Daoy (cell line): ENCODE data around the gene TMEM60. TPM values are rescaled to one million over a fixed set of nuclear protein-coding genes. Genes with fewer than 3 reads are reported as not detected.
"Not testable (repeated sequence)": the region's sequence is repeated elsewhere in the genome, so short reads cannot be mapped to it uniquely, and the experiment has no call there.

Experiments
- DNase-seq: peaks from one replicate; pipeline ENCODE4 v3.0.0-alpha.2; 2015; ENCODE audit warnings: low read depth
- total RNA-seq: library from RNA; depleted of rRNA; stranded (reverse); fragments of >200 nt; shearing (Covaris generic); gene quantifications from 2 replicates; pipeline ENCODE4 v1.2.3, GENCODE V29; 2014

The TMEM60 gene
- total RNA-seq, 1 experiment from 2014 or later: 13.3 TPM

DNA sequence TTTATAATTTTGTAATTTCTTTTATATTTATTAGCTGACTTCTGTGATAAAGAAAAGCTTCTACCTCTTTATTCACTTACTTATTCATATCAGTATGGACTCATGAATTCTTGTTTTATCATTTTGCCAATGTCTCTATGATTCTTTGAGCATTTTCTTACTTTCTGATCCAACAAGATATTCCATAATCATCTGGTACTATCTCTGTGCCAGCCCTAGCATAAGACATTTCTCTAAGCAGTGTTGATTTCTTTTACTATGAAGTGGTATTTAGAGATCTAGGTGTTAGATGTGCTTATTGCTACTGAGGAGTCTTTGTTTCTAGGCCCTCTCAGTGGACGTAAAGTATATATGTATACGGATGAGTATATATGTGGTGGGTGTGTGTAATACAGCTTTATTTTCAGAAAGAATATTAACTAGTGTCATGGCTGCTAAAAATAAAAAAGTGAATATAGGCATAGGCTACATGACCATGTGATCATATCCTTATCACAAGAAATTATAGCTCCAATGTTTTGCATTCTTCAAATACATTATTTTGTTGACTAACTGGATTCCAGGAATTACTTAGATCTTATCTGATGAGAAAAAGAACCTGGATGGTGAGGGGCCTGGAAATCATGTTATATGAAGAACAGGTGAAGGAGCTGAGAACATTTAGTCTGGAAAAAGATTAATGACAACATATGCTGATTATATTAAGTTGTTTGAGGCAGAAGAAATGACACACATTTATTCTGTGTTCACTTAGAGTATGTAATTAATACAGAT lies 13.5 kb upstream of the TMEM60 start:
- no peak for DNase-seq

GRCh38 chr7:77808517-77808916 lies 10.3 kb upstream of the TMEM60 start:
- DNase-seq: no peak

DNA sequence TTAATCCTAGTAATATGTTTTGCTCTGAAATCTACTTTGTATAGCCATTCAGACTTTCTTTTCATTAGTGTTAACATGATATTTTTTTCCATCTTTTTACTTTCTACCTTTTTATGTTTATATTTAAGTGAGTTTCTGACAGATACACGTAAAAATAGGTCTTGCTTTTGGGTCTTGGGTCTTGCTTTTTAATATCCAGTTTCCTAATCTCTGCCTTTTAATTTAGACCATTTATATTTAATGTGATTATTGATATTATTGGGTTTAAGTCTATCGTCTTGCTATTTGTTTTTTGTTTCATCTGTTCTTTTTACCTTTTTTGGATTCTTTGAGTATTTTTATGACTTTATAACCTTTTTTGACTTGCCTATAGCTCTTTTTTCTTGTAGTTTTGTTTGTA lies 8.2 kb upstream of the TMEM60 start:
- no peak for DNase-seq

- DNase-seq: no peak
Observed at GRCh38 chr7:77802557-77803405, 4.5 kb upstream of the TMEM60 start.

DNA sequence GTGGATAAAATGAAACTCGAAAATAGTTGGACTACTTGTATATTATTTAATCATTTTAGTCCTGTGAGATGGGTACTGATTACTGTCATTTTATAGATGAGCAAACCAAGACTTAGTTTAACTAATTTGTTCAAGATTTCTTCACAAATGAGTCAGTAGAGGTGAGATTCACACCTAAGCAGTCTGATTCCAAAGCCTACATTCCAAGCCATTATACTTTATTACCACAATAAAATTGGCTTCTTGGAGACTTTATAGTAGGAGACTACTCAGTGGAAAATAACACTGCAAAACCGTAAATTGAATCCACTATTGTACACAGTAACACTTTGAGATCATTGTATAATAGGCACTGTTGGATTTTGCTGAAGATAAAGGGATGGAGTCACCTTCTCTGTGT lies 2.5 kb upstream of the TMEM60 start:
- DNase-seq: no peak

- DNase-seq: peak; percentile 6
Observed at GRCh38 chr7:77800158-77800557, 1.9 kb upstream of the TMEM60 start.

DNA sequence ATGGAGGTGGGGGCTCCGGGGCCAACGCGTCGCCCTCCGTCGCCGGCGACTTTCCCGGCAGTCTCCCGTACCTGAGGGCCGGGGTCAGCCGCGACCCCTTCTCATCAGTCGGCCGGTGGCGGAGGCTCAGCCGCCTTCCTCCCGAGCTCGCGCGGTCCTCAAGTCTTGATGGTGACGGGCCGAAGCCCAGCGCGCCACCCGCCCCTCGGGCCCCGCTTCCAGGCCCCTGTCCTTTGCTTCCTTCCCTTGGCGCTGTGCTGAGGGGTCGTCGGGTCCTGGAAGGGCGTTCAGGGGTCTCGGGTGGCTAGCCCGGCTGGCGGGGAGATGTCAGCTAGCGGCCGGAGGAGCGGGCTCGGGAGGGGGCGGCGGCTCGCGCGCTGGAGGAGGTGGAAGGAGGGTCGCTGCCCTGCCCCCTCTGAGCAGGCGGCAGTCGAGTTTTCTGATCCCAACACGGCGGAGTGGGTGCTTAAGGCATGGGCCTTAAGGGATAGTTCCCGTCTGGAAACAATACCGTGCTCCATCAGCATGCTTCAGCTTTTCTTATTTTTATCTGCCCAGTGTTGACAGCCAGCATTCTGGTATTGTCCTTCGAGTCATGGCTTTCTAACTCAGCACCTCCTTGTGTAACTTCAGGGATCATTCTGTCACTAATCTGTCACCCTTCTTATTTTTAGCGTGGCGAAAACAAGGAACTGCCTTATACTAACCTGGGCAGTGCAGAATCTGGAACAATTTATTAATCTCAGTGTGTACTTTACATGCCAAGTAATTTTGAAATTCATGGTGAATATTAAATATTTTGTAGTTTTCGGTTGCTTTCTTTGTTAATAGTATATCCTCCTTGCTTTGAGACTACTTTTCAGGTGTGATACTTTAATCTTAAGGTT lies 1.1 kb upstream of the TMEM60 start:
- DNase-seq: peak; percentile 29

- DNase-seq: no peak
Observed at GRCh38 chr7:77797734-77798393, 370 bp downstream of the TMEM60 start.

DNA sequence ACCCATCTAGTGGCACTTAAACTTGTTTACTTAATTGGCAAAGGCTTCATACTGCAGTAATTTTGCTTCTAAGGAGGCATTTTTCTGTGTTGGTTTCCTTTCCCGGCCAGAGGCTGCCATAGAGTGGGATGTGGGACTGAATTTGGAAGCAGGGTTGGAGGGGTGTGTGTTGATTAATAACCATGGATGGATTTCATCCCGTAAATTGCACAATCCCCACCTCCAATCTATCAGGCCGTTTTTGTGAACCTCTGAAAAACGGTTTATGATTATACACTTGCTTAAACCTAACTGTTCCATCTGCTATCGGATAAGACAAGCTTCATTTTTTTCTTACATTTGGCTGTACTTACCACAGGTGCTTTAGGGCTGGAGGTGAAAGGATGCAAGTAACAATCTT lies 1.3 kb downstream of the TMEM60 start:
- DNase-seq: no peak

- no peak for DNase-seq
Observed at GRCh38 chr7:77796109-77796508, 2.1 kb downstream of the TMEM60 start.

DNA sequence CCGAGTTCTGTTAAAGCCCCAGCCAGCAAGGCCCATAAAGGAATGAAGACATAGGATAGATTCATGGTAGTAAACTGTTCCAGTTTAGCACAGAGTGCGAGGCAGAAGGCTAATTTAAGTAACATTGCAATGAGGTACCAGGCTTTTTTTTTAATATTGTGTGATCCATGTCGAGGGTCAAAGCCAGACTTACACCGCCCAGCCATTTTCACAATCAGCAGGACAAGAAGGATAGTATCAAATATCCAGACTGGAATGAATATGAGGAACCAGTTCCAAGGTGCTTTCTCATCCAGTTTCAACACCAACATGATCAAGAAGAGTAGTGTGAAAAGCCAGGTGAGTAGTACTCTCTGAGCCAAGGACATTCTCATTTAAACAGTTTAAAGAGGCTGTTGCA lies 4.2 kb downstream of the TMEM60 start:
- DNase-seq: no peak

DNA sequence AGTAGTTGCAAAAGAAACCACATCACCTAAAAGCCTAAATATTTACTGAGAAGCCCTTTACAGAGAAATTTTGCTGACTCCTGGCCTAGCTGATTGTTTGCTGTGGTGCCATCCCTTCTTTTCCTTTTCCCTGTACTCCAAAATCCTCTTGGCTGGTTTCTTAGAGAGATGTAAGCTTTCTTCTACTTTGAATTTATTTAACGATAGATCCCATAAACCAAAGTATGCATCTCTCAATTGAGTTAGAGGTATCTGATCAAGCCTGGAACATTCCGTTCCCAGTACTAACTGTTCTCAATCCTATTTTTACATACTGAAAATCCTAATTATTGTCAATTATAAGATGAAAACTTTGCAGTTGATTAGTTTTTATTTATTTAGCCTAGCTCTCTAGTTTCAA lies 6.3 kb downstream of the TMEM60 start:
- DNase-seq: no peak

DNA sequence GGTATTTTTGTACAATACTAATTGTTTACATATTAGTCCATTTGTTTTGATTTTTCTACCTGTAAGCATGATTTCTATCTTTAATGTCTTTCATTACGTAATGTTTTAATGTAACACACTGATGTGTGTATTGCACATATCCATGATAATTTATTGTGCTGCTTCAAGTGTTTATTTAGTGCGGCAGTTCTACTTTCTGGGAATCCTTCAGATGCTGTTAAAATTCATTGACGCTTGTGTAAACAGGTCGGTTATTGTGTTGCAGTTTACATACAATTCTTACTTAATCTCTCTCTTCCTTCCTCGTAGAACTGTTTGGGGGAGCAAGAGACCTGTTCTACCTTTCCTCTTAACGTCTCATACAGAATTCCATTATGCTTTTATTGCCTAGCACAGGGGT lies 6.9 kb downstream of the TMEM60 start:
- no peak for DNase-seq

- no peak for DNase-seq
Observed at GRCh38 chr7:77788327-77788902, 9.8 kb downstream of the TMEM60 start.

- no peak for DNase-seq
Observed at GRCh38 chr7:77786741-77787140, 11.5 kb downstream of the TMEM60 start.

DNA sequence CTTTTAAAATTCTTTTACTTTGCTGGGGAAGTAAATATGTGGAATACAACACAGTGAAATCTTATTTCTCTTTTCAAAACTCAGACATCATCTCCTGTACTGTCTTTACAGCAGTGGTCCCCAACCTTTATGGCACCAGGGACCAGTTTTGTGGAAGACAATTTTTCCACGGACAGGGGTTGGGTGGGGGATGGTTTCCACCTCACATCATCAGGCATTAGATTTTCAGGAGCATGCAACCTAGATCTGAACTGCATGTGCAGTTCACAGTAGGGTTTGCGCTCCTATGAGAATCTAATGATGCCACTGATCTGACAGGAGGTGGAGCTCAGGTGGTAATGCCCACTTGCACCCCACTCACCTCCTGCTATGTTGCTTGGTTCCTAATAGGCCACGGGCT lies 12.2 kb downstream of the TMEM60 start:
- DNase-seq: no peak

DNA sequence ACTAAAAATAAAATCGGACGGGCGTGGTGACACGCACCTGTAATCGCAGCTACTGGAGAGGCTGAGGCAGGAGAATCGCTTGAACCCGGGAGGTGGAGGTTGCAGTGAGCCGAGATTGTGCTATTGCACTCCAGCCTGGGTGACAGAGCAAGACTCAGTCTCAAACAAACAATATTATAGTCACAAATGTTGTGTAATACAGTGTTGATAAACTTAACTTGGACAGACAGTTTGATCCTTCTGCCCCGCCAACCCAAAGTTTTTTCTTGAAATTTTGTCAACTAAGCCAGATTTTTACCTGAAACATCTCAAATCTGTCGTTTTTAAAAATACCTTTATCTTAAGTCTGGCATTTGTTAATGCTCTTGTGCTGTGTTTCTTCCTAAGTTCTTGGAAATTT lies 13.8 kb downstream of the TMEM60 start:
- not testable (repeated sequence) for DNase-seq

DNA sequence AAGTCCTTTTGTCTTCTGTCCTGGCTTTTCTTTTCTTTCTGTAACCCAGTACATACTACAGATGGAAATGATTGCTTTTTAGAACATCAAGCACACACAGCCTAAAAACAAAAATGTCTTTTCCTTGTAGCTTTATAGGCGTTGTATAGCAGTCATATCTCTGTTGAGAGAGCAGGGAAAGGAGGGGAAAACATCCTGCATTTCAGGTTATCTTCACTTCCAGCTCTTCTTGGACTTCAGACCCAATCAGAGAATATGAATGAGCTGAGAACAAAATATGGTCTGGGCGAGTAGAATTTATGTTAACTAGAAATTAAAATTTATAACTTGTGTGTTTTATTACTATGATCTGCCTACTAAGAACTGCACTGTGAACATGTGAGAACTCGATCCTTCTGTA lies 14.7 kb downstream of the TMEM60 start:
- no peak for DNase-seq

DNA sequence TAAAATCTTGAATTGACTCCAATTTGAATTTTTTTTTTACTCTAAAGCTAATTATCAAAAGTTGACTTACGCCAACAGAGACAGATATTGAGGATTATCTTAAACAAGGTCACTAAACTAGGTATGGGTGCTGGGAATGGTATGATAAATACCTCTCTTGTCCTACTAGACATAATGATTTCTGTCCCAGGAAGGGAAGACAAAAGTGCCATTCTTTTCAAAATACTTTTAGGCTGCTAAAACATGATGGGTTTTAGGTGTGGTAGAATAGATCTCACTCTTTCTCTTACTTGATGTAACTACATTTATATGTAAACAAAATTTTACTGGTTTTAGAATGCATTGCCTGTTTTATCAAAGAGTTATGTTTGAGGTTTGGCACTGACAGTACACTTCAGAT lies 15.1 kb downstream of the TMEM60 start:
- no peak for DNase-seq

- DNase-seq: no peak
Observed at GRCh38 chr7:77782383-77782782, 15.9 kb downstream of the TMEM60 start.

GRCh38 chr7:77778535-77778934 lies 19.7 kb downstream of the TMEM60 start:
- DNase-seq: no peak
